UCSD-AML1 (cell line): Measurements from ENCODE around the gene PTK7.

Experiments used
- DNase-seq: peaks from one replicate; lab custom pipeline; 2025; ENCODE audit not compliant: unreplicated experiment; lab: John Stamatoyannopoulos, UW

PTK7 gene

DNA sequence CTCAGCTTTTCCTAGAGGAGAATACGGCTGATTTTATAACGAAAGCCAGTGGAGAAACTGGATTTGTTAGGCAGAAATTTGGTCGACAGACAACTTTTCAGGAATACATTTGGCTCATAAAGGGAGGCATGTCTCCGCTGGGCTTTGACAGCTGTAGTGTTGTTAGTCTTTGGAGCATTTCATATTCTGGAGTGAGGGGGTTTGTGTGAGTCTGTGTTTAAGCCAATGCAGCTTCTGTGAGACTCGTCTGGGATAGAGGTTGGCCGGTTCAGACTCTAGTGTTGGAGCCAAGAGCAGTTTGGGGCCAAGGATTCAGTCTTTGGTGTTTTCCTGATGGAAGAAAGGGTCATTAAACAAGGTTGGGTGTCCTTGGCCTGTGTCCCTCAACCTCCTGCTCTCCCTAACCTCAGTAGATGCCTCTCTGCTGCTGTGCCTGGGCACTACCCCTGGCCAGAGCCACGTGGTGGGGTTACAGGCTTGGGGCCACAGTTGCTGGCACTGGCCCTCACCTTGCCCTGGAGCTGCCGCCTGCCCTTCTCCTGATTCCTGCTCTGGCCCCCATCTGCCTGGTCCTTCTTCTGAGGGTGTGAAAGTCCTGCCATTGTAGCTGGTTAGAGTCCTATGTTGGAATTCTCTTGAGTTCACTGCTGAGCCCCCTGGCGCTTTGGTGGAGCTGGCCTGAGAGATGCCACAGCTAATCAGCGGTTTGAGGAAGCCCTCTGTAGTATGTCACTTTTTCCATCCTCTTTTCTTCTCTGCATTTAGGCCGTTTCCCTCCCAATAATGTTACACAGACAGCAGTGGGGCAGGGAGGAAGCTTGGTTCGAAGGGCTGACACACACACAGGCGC is 6.9 kb downstream of the PTK7 start:
- no peak for DNase-seq

DNA sequence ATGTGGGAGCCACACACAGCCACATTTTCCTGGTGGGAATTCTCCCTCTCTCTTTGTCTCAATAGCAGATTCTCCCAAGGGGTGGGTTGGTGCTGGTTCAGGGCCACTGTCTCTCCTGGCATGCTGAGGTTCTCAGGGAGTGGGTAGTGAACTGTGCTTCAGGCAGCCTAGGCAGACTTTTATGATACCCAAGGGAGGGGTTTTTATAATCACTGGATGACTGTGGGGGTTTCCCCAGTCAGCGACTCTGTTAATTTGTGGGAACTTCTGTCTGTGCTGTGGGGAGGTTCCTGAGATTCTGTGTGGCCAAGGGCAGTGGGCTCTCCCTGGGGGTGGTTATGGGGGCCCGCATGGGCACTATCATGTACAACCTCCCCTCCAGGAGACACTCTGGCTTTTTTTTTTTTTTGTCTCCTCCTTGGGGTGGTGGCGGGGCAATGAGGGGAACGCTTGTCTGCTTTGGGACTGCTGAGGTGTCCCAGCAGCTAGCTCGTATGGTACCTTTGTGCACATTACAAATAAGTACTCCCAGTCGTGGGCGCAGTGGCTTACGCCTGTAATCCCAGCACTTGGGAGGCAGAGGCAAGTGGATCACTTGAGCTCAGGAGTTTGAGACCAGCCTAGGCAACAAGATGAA is 10.0 kb downstream of the PTK7 start:
- DNase-seq = no peak

DNA sequence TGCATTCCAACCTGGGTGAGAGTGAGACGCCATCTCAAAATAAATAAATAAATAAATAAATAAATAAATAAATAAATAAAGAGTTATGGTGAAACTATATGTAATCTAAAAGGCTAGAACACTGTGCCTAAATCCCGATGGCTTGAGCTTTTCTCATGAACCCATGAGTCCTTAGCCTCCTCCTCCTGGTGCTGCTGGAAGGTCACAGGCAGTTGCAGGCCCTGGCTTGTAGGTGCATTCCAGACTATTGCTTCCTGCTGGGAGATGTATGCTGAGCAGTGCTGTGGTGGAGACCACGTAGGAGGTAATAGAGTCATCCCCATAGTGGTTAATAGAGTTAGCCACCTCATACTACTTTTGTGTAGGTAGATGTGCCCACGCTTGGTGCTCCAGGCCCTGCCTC is 12.5 kb downstream of the PTK7 start:
- DNase-seq = no peak

DNA sequence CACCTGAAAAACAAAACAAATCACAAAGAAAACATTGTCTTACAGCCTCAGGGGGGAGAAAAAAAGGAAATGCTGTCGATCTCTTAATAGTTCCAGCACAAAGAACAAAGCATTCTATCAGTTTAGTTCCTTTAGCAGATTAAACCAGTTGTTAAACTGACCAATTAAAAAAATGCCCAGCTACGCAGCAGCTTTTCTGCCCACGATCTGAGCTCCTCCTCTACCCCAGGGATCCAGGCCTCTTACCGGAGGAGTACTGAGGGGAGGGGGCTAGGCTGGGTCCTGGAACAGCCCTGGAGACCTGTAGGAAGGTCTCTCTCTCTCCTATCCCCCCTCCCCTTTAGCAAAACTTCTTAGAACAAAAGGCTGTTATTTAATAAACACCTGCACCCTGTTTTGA is 13.4 kb downstream of the PTK7 start:
- no peak for DNase-seq

DNA sequence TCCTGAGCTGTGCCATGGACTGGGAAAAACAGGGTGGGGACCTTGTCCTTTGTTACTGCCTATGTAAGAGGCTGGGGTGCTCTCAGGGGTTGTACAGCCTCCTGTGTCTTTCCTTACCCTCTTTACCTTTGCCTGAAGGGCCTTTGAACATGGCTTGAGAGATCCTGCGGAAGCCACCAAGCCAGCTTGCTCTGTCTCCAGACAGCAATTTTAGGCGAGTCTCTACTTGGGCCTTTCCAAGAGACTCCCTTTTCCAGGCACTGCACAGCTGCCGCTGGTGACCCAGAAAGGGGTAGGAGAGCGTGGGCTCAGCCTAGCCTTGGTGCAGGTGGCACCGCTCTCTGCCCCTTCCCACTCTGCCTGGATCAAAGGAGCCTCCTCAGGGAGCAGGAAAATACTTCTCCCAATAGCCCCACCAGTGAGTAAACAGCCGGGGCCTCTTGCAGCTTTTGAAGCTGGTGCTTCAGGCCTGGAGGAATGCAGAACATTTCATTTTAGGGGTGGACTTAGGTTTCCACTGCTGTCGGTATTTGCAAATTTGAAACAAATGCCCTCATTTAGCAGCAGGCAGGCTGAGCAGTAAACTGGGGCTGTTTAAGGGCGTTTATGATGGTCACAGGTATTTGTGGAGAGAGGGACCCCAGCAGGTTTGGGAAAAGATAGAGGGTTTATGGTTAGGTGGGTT is 13.9 kb downstream of the PTK7 start:
- DNase-seq = no peak

DNA sequence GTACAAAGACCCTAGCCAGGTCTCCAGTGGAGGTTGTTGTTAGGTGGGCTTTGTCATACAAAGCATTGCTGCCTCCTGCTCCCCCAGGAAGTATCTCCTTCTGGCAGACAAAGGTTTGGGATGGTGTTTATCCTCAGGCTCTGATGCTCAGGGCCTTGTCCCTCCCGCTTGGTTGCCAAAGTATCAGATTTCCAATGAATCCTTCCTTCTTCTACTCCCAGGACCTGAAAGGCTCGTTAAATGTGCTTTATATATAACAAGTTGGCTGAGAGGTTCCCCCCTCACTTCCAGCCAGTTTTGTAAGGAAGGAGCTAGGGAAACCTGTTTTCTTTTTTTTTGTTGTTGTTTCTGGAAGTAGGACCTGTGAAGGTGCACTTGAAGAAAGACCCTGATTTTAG is 14.4 kb downstream of the PTK7 start:
- no peak for DNase-seq

DNA sequence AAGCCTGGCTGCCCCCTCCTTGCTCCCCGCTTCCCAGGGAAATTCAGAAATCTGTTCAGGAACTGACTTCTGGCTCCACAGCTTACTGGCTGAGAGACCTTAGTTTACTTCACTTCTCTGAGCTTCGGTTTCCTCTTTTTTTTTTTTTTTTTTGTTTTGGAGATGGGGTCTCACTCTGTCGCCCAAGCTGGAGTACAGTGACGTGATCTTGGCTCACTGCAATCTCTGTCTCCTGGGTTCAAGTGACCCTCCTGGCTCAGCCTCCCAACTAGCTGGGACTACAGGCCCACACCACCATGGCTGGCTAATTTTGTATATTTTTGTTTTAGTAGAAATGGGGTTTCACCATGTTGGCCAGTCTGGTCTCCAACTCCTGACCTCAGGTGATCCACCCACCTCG is 14.9 kb downstream of the PTK7 start:
- no peak for DNase-seq

DNA sequence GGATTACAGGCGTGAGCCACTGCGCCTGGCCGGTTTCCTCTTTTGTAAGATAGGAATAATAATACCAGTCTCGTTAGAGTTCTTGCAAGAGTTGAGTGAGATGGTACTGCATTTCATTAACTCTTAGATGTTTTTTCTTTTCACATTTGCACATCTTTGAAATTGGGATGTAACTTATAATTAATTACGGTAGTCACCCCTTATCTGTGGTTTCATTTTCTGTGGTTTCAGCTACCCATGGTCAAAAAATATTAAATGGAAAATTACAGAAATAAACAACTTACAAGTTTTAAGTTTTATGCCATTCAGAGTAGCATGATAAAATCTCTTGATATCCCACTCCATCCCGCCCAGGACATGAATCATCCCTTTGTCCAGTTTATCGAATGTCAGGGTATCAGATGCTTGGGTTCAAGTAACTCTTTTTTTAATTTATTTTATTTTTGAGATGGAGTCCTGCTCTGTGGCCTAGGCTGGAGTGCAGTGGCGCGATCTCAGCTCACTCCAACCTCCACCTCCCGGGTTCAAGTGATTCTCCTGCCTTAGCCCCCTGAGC is 15.4 kb downstream of the PTK7 start:
- DNase-seq = no peak

DNA sequence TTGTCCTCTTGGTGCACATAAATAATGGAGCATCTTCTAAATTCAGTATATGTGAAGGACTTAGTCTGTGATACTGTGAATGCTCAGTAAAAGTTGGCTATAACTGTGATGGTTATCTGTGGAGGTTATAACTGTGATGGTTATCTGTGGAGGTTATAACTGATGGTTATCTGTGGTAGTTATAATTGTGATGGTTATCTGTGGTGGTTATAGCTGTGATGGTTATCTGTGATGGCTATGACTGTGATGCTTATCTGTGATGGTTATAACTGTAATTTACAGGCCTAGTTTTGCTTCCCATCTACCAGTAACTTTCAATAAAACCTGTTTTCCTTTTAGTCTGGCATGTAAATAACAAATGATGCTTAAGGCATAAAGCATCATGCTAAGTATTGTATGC is 16.5 kb downstream of the PTK7 start:
- no peak for DNase-seq

DNA sequence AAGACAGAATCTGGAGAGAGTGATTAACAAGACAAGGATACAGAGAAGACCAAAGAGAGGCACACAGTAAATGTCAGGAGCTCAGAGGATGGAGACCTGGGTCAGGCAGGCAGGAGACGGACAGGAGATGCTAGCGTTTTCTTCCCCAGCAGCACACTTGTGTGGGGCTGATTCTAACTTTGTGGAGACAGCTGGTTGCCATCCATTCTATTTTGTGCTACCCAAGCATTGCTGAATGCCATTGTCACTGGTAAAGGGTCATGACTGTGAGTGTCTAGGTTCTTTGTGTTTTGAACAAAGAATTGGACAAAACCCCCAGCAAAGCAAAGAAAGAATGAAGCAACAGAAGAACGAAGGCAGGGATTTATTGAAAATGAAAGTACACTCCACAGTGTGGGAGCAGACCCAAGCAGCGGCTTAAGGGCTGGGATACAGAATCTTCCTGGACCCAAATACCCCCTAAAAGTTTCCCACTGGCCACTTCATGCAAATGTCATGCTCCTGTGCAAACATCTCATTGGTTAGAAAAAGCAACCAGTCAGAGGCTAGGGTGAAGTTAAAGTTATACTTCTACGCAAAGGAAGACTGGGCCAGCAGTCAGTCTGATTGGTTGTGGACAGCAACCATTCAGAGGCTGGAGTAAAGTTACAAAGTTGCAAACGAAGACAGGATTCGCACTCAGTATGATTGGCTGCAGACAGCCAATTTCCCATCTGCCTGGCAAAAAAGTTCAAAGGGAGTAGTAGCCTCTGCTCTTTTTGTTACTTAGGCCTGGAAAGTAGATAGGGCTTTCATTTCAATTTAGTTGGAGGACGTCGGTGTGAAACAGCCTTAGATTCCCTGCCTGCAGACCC is 17.5 kb downstream of the PTK7 start:
- no peak for DNase-seq

DNA sequence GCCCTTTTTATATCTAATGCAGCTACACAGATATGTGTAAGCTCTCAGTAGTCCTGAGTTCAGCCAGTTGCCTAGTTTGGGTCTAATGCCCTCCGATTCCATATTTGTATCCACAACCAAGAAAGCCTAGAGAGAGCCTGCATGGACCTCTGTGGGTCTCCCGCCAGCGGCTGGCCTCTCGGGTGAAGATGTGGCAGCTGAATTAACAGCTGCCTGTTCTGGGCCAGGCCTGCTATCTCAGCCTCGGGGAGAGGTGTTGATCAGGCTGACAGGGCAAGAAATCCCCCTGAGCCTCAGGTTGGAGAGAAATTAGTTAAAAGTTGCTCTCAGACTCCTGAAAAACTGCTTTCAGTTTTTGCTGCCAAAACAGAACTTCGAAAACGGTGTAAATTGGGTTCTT is 19.8 kb downstream of the PTK7 start:
- DNase-seq = no peak

DNA sequence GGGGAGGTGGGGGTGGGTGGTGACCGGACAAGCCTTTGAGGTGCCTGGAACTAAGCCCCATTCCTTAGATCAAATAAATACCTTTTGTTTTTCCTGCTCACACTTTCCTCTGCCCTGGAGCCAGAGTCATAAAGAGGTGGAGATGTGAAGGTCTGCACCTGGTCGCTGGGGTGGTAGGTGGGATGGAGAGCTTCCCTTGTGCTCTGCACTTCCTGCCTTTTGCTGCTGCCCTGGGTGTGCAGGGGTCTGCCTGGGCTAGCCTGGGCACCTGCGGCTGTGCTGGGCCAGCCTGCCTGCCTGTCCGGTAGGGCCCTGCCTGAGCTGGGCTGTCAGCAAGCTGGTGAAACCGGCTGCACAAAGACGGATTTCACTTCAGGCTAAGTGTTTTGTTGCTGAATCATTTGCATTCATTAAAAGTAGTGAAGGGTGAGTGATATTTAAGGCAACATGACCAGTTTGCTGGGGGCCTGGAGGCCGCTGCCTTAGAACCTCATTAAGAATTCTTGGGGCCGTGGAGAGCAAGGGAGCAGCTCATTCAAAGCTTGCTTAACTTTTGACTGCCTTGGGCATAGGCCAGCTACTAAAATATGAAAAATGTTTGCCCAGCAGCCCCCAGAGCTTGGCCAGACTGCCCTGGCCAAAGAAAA is 20.5 kb downstream of the PTK7 start:
- no peak for DNase-seq

DNA sequence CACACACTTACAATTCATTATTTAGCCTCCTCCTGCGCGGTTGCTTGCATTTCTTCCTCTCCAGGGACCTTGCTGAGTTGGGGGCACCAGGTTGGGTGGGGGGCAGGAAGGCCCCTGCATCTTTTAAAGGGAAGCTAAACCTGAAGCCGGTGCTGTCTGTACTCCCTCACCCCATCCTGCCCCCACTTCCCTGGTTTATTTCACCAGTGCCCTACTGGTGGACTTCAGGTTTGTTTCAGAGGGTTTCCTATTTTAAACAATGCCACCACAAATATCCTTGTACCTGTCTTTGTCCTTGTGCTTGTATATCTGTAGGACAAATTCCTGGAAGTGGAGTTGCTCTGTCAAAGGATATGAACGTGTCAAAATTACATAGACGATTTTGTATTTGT is 21.0 kb downstream of the PTK7 start:
- no peak for DNase-seq

DNA sequence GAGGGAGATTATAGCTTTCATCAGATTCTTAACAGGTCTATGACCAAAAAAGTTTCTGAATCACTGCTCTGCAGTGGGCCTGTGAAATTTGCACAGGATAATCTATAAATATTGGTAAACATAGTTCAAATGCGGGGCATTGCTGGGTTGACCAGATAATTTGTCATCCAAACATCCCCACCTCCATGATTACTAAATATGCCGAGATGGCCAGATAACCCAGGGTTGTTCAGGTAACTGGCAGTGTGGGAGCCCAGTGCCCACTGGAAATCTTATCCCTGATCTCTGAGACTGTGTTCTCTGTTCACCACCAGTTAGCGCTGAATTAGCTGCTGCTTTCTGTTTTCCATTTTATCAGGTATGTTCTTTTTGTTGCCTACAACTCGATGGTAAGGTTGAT is 21.4 kb downstream of the PTK7 start:
- no peak for DNase-seq

DNA sequence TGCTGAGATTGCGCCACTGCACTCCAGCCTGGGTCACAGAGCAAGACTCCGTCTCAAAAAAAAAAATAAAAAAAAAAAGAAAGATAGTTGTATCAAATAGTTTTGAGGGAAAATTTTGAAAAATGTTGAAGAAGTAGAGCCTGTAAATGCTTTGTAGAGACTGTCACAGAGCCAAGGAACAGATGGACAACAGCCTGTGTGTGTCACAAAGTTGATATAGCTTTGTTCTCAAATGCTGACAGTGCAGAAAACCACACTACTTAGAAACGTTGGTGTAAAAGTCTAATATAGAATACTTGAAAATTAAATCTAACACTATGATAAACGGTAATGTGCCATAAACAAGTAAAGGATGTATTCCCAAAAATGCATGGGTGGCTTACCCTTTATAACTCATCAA is 25.4 kb downstream of the PTK7 start:
- no peak for DNase-seq

DNA sequence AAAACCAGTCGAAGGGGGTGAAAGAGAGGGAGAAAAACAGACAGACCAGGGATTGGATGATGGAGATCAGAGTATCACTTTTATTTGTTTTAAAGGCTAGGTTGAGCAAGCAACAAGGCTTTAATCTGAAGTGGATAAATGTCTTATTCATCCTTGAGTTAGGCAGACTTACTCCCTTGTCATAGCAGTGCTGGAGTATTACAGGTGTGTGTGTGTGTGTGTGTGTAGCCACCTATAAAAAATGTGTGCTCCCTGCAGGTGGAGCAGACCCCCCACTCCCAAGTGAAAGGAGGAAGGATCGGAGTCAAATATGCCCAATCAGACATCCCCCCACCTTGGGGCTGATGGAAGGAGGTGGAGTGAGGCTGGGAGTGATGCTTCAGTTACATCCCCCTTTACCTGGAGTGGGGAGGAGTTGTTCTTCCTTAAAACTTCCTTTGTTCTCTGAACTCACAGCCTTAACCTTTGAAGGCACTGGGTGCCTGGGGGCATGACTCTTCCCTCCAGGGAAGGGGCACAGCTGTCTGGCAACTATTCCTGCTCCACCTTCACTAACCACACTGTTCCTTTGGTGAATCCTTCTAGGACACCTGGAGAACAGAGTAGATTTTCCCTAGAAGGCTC is 27.3 kb downstream of the PTK7 start:
- DNase-seq = no peak

DNA sequence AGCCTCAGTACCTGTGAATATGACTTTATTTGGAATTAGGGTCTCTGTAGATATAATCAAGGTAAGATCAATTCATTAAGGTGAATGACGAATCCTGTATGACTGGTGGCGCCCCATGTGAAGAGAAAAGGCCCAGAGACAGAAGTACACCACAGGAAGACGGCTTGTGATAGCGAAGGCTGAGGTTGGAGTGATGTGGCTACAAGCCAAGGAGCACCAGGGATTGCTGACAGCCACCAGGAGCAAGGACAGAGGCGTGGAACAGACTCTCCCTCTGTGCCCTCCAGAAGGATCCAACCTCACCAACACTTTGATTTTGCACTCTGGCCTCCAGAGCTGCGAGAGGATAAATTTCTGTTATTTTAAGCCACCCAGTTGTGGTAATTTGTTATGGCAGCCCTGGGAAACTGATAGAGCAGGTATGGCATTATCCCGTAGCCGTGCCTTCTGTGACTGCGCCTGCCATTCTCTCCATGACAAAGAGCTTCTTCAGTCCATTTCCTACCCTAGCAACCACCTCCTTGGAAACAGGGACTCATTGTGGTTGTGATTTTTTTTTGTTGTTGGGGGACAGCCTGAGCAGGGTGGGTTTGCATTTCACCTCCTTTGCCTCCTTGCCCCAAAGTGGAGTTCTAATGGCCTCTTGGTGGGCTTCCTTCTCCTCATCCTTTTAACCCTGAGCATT is 29.6 kb downstream of the PTK7 start:
- no peak for DNase-seq

DNA sequence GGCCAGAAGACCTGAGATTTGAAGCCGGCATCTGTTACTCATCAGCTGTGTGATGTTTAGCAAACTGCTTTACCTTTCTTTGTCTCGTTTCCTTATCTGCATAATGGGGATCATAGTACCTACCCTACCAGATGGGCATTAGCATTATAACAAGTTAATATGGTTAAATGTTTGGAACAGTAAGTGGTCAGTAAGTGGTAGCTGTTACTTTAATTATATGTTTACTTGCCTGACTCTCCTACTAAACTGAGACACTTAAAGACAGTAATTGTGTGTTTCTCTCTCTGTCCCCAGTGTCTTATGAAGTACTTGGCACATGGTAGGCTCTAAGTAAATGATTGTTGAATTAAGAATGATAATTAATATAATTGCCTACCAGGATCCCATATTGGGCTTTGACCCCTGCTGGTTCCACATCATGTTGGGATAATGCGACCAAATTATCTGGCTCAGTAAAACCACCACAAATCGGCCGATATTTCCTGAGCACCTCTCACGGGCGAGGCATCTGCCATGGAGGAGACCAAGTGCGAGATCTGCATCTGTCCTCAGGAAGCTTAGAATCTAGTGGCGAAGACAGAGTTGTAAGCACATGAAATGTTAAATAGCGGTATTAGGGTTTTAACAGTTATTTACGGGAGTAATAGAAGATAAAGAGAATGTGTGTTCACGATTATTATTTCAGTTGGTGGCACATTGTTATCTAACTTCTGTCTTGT is 31.4 kb downstream of the PTK7 start:
- no peak for DNase-seq
